Stimulated activated naive CD8-positive, alpha-beta T cell treated with anti-CD3 and anti-CD28 coated beads, Interleukin-15, Interleukin-2, amounts not matched to agents 100 ng/mL and 50 ng/mL, for 24 hours (primary cell): ENCODE measurements around the gene LDB2.

Source experiments
- H3K27ac Mint-ChIP-seq: one replicate; pipeline ENCODE4 v1.8.0; 2021; ENCODE audit warnings: mild to moderate bottlenecking, mixed read lengths
- H3K27me3 Mint-ChIP-seq: one replicate; pipeline ENCODE4 v1.8.0; 2021; ENCODE audit warnings: mixed read lengths
- H3K36me3 Mint-ChIP-seq: one replicate; pipeline ENCODE4 v1.8.0; 2021; ENCODE audit warnings: low read depth, mixed read lengths
- H3K4me1 Mint-ChIP-seq: one replicate; pipeline ENCODE4 v1.8.0; 2021; ENCODE audit warnings: low read depth, mixed read lengths
- H3K4me3 Mint-ChIP-seq: one replicate; pipeline ENCODE4 v1.8.0; 2021; ENCODE audit warnings: mild to moderate bottlenecking, mixed read lengths
- H3K9me3 Mint-ChIP-seq: one replicate; pipeline ENCODE4 v1.8.0; 2021; ENCODE audit warnings: mixed read lengths

The LDB2 gene

DNA sequence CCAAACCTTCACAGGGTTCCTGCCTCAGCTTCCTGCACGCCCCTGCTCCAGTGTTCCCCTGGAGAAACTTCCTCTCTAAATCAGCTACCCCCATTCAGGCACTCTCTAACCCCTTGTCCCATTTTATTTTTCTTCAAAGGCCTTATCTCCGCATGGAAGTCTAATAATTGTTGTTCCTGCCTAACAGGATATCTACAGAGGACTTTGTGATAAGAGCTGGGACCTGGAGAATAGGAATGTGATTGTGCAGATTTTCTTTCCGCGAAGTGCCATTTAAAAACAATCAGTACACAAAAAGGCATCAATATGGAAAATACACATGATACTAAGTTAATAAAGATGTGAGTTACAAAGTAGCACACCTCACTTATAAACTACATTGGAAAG is 32.6 kb downstream of the LDB2 start:
- Mint-ChIP-seq H3K27ac (no peak overlapping the region), H3K36me3 (no peaks in the 10 kb centered on the region), H3K9me3 (no peaks in the 10 kb centered on the region), H3K4me1 (no peaks in the 10 kb centered on the region), H3K4me3 (no peak overlapping the region), H3K27me3 (no peaks in the 10 kb centered on the region)

DNA sequence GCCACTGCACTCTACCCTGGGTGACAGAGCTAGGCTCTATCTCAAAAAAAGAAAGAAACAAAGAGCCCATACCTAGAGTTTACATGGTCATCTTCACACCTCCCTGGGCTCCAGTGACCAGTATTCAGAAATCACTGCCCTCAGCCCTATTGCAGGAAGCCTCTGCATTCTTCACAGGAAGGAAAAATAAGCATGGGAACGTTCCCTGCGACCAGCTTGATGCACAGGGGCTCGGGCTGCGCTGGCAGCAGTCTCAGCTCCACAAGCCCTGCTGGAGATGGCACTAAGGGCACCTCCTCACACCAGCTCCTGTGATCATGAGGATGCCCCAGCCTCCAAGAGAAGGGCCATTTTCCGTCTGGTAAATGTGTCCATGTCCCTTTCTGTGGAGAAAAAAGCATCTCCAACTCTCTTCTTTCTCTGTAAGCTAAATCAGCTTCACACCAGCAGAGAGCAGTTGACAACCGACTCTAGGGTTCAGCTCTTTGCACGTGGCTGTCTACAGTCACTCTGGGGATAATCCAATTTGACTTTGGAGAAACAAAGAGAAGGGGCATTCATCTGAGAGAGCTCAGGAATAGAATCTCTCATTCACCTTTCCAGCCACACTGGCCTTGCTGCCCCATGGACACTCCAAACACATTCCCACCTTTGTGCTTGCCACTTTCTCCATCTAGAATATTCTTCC is 33.1 kb downstream of the LDB2 start:
- no peak overlapping the region for H3K27ac Mint-ChIP-seq
- H3K36me3 Mint-ChIP-seq: no peaks in the 10 kb centered on the region
- H3K4me3 Mint-ChIP-seq: no peak overlapping the region
- H3K9me3 Mint-ChIP-seq: no peaks in the 10 kb centered on the region
- H3K4me1 Mint-ChIP-seq: no peaks in the 10 kb centered on the region
- H3K27me3 Mint-ChIP-seq: no peaks in the 10 kb centered on the region

DNA sequence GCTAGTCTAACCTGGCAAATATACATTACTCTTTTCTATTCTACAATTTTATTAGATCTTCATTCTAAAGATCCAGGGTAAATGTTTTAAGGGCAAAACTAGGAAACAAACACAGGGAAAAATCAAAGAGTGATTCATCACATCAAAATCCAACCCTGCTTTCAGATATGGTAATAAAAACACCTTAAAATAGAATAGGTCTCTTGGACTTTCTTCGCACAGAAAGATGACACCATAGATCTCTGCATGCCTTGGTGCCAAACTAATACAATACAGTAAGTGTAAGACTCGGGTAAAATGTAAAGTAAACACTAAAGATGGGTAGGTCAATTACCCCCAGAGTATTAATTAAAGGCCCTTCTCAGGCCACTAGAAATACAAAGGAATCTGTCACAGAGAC is 34.2 kb downstream of the LDB2 start:
- H3K36me3 Mint-ChIP-seq: no peaks in the 10 kb centered on the region

DNA sequence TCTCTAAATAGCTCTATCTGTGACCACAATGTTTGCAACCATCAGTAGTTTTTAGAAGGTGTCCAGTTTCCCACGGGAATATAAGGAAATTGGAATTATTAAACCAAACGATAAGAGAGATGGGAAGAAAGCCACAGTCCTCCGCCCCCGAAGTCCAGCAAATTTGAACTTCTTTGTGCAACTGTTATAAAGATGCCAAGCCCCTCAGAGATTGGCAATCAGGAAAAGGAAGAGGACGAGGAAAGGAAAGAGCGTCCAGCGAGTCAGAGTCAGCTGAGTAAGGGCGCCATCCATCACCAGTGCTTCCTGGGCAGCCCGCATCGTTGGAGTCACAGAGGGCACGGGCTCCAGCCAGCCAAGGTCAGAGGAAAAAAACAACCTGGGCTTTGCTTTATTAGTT is 35.7 kb downstream of the LDB2 start:
- no peaks in the 10 kb centered on the region for H3K4me1 Mint-ChIP-seq
- H3K9me3 Mint-ChIP-seq: no peaks in the 10 kb centered on the region
- H3K27ac Mint-ChIP-seq: no peak overlapping the region
- H3K36me3 Mint-ChIP-seq: no peaks in the 10 kb centered on the region
- no peak overlapping the region for H3K4me3 Mint-ChIP-seq
- H3K27me3 Mint-ChIP-seq: no peaks in the 10 kb centered on the region

More for the DNA sequence above, 34.2 kb downstream of the LDB2 start:
- H3K4me1 Mint-ChIP-seq: no peaks in the 10 kb centered on the region
- H3K9me3 Mint-ChIP-seq: no peaks in the 10 kb centered on the region
- no peak overlapping the region for H3K27ac Mint-ChIP-seq
- H3K4me3 Mint-ChIP-seq: no peak overlapping the region
- H3K27me3 Mint-ChIP-seq: no peaks in the 10 kb centered on the region

DNA sequence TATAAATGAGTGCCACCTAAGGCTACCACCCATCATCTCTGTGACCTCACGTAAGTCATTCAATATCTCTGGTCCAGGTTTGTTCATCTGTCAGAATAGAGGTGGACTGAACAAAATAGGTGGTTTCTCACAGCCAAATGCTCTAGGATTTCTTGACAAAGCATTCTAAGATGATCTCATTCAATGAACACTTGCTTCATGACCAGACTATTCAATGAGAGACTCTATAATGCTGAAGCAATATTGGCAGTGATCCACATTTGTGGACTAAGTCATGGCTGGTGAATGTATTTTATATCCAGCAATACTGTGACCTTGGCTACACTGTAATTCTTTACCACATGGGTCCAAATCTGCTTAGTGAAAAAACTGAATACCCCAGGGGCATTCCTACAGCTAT is 37.9 kb downstream of the LDB2 start:
- Mint-ChIP-seq H3K4me1 (no peaks in the 10 kb centered on the region), H3K9me3 (no peaks in the 10 kb centered on the region), H3K27me3 (peaks cover 3% of the 10 kb centered on the region)

DNA sequence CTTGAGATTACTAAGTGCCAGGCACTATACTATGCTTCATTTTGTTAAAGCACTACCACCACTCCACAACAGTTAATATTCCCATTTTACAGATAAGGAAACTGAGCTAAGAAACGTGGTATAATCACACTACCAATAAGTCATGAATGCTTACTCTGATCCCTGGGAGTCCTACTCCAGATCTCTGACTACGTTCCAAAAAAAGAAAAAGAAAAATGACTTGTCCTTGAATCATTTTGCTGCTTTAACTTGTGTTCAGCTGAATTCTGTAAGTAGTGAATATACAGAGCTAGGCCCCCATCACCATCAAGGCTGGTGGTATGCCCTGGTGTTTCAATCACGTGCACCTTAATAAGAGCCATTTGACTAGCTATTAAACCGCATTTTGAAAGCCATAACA is 39.4 kb downstream of the LDB2 start:
- Mint-ChIP-seq H3K4me1 (no peaks in the 10 kb centered on the region), H3K4me3 (no peak overlapping the region), H3K27ac (no peak overlapping the region)

More for the DNA sequence above, 37.9 kb downstream of the LDB2 start:
- no peak overlapping the region for H3K27ac Mint-ChIP-seq
- H3K36me3 Mint-ChIP-seq: no peaks in the 10 kb centered on the region
- H3K4me3 Mint-ChIP-seq: no peak overlapping the region

DNA sequence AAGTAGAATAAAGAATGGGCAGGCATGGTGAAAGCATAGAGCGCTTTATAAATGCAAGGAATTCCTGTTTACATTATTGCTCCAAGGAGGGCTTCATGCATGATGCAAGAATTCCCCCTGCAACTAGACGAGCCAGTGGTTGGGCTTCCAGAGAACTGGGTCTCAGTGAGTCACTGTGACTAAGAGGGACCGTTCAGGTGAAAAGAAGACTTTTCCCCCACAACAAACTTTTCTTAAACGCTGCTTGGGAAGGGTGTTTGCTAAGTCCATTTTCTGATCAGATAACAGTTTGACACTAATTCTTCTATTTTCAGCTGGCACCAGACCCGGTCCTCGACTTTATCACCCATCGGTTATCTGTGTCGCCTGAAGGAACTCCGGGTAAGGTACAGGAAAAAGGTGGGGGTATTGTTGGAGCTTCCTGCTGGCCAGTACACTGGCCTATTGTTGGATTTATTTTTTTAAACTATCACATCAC is 40.1 kb downstream of the LDB2 start:
- Mint-ChIP-seq H3K27ac (no peak overlapping the region), H3K4me3 (no peak overlapping the region), H3K36me3 (no peaks in the 10 kb centered on the region), H3K9me3 (no peaks in the 10 kb centered on the region), H3K27me3 (peaks cover 3% of the 10 kb centered on the region), H3K4me1 (no peaks in the 10 kb centered on the region)

More for the DNA sequence above, 39.4 kb downstream of the LDB2 start:
- H3K27me3 Mint-ChIP-seq: peaks cover 3% of the 10 kb centered on the region
- H3K36me3 Mint-ChIP-seq: no peaks in the 10 kb centered on the region
- no peaks in the 10 kb centered on the region for H3K9me3 Mint-ChIP-seq

DNA sequence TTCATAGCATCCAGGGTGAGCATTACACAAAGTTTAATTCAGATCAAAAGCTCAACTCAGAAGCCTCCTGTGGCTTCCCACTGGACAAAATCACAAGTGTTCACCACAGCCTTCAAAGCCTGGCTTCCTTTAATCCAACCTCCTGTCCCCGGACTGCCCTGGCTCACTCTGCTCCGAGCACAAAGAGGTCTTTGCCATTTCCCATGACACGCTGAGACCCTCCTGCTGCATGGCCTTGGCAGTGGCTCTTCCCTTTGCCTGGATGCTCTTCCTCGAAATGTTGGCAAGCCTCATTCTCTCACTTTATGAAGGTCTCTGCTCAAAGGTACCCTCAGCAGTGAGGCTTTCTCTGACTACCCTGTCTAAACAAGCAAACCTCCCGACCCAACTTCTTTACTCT is 41.0 kb downstream of the LDB2 start:
- Mint-ChIP-seq H3K9me3 (no peaks in the 10 kb centered on the region), H3K36me3 (no peaks in the 10 kb centered on the region), H3K27me3 (peaks cover 3% of the 10 kb centered on the region), H3K27ac (no peak overlapping the region), H3K4me3 (no peak overlapping the region), H3K4me1 (no peaks in the 10 kb centered on the region)

DNA sequence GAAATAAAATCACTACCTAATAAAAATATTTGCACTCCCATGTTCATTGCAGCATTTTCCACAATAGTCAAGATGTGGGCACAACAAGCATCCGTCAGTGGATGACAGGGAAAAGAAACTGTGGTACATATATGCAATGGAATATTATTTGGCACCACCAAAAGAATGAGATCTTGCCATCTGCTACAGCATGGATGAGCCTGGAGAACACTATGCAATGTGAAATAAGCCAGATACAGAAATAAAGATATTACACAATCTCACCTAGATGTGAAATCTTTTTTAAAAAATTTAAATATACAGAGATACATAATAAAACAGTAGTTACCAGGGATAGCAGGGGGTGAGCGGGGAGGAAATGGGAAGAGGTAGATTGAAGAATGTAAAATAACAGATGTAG is 44.8 kb downstream of the LDB2 start:
- Mint-ChIP-seq H3K27ac (no peak overlapping the region), H3K4me1 (no peaks in the 10 kb centered on the region), H3K9me3 (no peaks in the 10 kb centered on the region), H3K36me3 (no peaks in the 10 kb centered on the region), H3K27me3 (peaks cover 3% of the 10 kb centered on the region), H3K4me3 (no peak overlapping the region)

DNA sequence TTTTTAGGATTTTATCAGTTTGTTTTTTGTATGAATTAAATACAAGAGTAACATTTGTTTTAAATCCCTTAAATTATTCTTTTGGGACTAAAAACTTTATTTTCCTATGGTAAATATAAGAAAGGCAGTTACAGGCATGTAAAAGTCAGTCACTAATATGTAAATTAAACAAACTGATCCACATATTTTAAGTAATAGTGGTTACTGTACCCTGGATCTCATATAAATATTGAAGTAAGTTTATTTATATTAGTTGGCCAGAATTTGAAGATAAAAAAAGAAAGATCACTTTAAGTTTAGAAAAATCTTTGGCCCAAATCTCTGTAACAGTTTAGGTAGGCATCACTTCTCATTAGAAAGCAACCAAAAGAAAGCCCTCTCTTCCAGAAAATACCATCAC is 45.8 kb downstream of the LDB2 start:
- Mint-ChIP-seq H3K4me1 (no peaks in the 10 kb centered on the region), H3K36me3 (no peaks in the 10 kb centered on the region), H3K4me3 (no peak overlapping the region), H3K9me3 (no peaks in the 10 kb centered on the region), H3K27ac (no peak overlapping the region), H3K27me3 (peaks cover 3% of the 10 kb centered on the region)

DNA sequence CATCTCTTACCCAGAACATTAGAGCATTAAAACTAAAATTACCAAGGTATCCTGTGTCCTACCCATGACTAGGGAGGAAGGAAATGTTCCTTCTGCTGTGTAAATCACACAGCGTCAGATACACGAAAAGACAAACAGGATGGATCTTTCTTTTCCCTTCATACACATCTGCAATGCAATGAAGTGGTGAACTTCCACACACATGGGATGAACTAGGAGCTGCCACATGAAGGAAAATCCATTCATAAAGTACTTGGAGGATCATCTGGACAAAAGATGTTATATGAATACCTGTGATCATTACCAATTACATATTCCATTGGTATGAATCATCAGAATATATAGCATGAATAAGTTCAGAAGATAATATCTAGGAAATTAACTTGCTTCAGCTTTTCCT is 46.2 kb downstream of the LDB2 start:
- Mint-ChIP-seq H3K36me3 (no peaks in the 10 kb centered on the region), H3K4me3 (no peak overlapping the region), H3K27ac (no peak overlapping the region), H3K9me3 (no peaks in the 10 kb centered on the region), H3K27me3 (peaks cover 2% of the 10 kb centered on the region), H3K4me1 (no peaks in the 10 kb centered on the region)

DNA sequence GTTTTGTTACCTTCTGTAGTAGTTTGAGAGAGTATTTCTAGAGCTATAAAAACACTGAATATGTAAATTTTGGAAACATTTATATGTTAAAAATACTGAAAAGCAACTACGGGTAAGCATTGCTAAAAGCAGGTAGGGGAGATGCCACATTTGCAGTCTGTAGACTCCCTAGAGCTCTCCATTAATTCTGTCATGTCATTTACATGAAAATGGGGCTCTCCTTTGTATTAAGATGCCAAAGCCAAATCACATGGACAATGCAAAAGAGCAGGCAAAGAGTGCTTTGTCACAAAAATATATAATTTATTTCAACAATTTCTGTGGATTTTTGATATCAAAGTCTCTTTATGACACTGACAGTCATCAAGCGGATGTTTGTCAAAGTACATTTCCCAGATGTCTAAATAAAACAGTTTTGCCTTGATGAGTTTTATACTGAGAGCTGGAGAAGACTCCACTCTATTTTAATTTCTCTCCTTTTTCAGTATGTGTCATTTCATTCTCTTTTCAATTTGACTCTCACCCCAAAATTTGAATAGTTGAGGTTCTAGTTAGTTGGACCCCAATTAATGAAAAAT is 51.8 kb downstream of the LDB2 start:
- Mint-ChIP-seq H3K4me1 (no peaks in the 10 kb centered on the region), H3K27me3 (no peaks in the 10 kb centered on the region), H3K4me3 (no peak overlapping the region), H3K27ac (no peak overlapping the region), H3K9me3 (no peaks in the 10 kb centered on the region), H3K36me3 (no peaks in the 10 kb centered on the region)

DNA sequence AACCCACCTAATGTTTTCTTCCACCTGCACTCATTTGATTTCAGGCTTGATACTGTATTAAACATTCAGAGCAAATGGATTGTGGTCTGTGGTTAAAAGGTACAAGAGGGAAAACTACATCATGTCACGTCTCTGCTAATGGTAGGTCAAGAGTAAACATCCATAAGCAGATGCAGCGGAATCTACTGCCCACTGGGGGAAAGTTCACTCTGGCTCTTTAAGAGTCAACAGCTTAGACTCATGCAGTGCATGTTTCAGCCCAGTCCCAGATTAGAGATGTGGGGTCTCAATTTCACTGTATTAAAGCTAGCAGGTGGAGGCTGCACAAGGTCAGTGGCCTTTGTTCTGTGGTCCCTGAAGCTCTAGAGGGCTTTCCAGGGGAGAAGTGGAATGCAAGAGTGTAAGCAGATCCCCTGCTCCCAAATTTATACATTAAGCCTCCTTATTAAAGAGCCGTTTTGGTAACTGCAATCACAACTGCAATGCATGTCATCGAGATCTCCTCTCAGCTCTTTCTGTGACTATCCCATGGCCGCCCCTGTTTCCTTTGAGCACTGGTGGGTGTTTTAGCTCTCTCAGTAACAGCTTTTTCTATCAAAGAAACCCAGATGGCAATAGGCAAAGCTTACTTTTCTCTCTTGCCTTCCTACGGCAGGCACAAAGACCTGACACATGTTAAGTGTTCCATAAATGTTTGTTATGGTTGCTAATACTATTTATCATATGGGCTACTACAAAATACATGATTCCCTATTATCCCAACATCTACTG is 53.4 kb downstream of the LDB2 start:
- no peak overlapping the region for H3K4me3 Mint-ChIP-seq
- no peaks in the 10 kb centered on the region for H3K4me1 Mint-ChIP-seq
- no peaks in the 10 kb centered on the region for H3K36me3 Mint-ChIP-seq
- H3K27me3 Mint-ChIP-seq: no peaks in the 10 kb centered on the region
- H3K27ac Mint-ChIP-seq: no peak overlapping the region
- no peaks in the 10 kb centered on the region for H3K9me3 Mint-ChIP-seq

DNA sequence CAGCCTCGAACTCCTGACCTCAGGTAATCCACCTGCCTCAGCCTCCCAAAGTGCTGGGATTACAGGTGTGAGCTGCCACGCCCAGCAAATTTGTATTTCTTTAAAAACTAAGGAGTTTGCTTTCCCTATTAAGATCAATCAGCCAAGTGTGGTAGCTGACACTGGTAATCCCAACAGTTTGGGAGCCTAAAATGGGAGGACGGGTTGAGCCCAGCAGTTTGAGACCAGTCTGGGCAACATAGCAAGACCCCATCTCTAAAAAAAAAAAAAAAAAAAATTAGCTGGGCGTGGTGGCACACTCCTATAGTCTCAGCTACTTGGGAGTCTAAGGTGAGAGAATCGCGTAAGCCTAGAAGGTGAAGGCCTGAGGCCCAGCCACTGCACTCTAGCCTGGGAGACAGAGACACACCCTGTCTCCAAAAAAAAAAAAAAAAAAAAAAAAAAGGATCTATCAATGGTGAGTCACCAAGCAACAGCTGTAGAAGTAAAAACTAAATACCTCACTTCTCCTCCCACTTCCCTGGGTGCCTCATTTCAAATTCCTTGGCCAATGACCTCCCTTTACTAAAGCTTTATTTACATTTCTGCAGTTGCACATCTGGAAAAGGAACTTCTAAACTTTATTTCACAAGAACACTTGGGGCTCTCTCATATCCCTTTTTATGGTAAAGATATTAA is 54.5 kb downstream of the LDB2 start:
- Mint-ChIP-seq H3K4me3 (no peak overlapping the region), H3K27ac (no peak overlapping the region), H3K9me3 (no peaks in the 10 kb centered on the region), H3K4me1 (no peaks in the 10 kb centered on the region), H3K27me3 (no peaks in the 10 kb centered on the region), H3K36me3 (no peaks in the 10 kb centered on the region)
